MM.1S (cell line): Measurements from ENCODE around the gene ITGA2B.
A peak's percentile ranks its signal among the peaks of the same experiment; 100 is the strongest.
"Not testable (repeated sequence)": the region's sequence is repeated elsewhere in the genome, so short reads cannot be mapped to it uniquely, and the experiment has no call there.

ENCODE experiments used
- DNase-seq: peaks from one replicate; pipeline ENCODE4 v3.0.0-alpha.2; 2015
- H2AFZ ChIP-seq: fragments of 300-600 bp; sonication (generic); 2 replicates; pipeline ENCODE4 v1.6.0; 2016; ENCODE audit warnings: antibody characterized with exemption, low read length
- H3F3A ChIP-seq: fragments of 300-600 bp; sonication (generic); 2 replicates; pipeline ENCODE4 v1.6.1; 2016; ENCODE audit warnings: mild to moderate bottlenecking, antibody characterized with exemption, low read length, moderate library complexity, mixed read lengths; ENCODE audit not compliant: insufficient read depth
- H3K27ac ChIP-seq: fragments of 300-600 bp; sonication (generic); 2 replicates; pipeline ENCODE4 v1.5.1; 2016; ENCODE audit warnings: mild to moderate bottlenecking, low read length
- H3K27me3 ChIP-seq: fragments of 300-600 bp; sonication (generic); replicated peaks from 2 replicates; pipeline ENCODE4 v1.6.0; 2016; ENCODE audit warnings: low read length; ENCODE audit not compliant: insufficient read depth
- H3K36me3 ChIP-seq: fragments of 300-600 bp; sonication (generic); replicated peaks from 2 replicates; pipeline ENCODE4 v1.6.1; 2016; ENCODE audit warnings: mild to moderate bottlenecking, low read length, mixed read lengths; ENCODE audit not compliant: insufficient read depth
- H3K4me1 ChIP-seq: fragments of 300-600 bp; sonication (generic); 2 replicates; pipeline ENCODE4 v1.6.1; 2016; ENCODE audit warnings: low read length, mixed read lengths
- H3K4me2 ChIP-seq: fragments of 300-600 bp; sonication (generic); 2 replicates; pipeline ENCODE4 v1.6.0; 2016; ENCODE audit warnings: low read depth, low read length
- H3K4me3 ChIP-seq: fragments of 300-600 bp; sonication (generic); 2 replicates; pipeline ENCODE4 v1.5.1; 2016; ENCODE audit warnings: low read length, mixed read lengths
- H3K79me2 ChIP-seq: fragments of 300-600 bp; sonication (generic); 2 replicates; pipeline ENCODE4 v1.6.1; 2016; ENCODE audit warnings: mixed run types, low read length, mixed read lengths
- H3K9ac ChIP-seq: fragments of 300-600 bp; sonication (generic); 2 replicates; pipeline ENCODE4 v1.6.1; 2016; ENCODE audit warnings: low read length, mixed read lengths
- H3K9me2 ChIP-seq: fragments of 300-600 bp; sonication (generic); replicated peaks from 2 replicates; pipeline ENCODE4 v1.6.1; 2016; ENCODE audit warnings: mild to moderate bottlenecking, low read length, mixed read lengths; ENCODE audit not compliant: insufficient read depth
- H3K9me3 ChIP-seq: fragments of 300-600 bp; sonication (generic); replicated peaks from 2 replicates; pipeline ENCODE4 v1.6.1; 2016; ENCODE audit warnings: mild to moderate bottlenecking, low read length, mixed read lengths; ENCODE audit not compliant: insufficient read depth
- H4K20me1 ChIP-seq: fragments of 300-600 bp; sonication (generic); 2 replicates; pipeline ENCODE4 v1.6.1; 2016; ENCODE audit warnings: mild to moderate bottlenecking, low read length, moderate library complexity, mixed read lengths; ENCODE audit not compliant: insufficient read depth
- EZH2 ChIP-seq: fragments of 300-600 bp; sonication (generic); optimal IDR thresholded peaks from 2 replicates; pipeline ENCODE3; 2017; ENCODE audit warnings: low read depth, mild to moderate bottlenecking, antibody characterized with exemption, low read length, mixed read lengths
- EZH2phosphoT487 ChIP-seq: fragments of 300-600 bp; sonication (generic); IDR thresholded peaks from 2 replicates; pipeline ENCODE4 v1.6.1; 2018; ENCODE audit warnings: antibody characterized with exemption, low read length
- TF ChIP-seq, protein P1 (sequence below): fragments of 300-600 bp; sonication (generic); IDR thresholded peaks from 2 replicates; pipeline ENCODE4 v1.5.1; 2016; ENCODE audit warnings: antibody characterized with exemption, low read length, mixed read lengths

The ITGA2B gene

DNA sequence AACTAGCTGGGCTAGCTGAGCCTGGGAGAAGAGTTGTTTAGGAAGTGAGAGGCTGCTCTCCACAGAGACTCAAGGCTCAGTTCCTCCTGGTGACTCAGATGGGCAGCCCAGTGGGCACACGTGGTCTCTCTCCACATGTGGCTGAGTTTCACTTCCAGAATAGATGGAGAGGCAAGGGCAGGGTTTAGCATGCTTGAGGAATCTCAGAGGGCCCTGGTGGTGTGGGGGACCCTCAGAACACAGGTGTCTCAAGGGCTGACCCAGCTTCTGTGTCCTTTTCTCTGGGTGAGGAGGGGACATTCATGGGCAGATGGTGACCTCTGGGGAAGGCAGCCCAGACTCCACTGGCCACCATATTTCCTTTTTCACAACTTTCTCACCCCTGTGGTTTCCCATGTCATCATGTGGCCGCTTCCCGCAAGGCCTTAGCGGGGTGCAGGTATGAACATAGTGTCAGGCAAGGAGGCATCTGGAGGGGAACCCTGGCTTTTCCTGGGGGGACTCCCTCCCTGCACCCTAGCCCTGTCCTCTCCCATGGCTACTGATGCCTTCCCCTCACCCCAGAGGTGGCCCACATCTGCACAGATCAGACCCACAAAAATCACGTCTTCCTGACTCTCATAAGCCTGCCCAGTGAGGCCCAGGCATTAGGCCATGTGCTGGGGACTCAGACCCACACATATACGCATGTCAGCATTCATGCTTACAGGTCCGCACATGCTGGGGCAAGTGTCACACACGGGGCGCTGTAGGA, 41.0 kb downstream of the ITGA2B start:
- TF ChIP-seq EZH2phosphoT487 (no peak), EZH2 (no peak)
- TF ChIP-seq, protein P1, sequence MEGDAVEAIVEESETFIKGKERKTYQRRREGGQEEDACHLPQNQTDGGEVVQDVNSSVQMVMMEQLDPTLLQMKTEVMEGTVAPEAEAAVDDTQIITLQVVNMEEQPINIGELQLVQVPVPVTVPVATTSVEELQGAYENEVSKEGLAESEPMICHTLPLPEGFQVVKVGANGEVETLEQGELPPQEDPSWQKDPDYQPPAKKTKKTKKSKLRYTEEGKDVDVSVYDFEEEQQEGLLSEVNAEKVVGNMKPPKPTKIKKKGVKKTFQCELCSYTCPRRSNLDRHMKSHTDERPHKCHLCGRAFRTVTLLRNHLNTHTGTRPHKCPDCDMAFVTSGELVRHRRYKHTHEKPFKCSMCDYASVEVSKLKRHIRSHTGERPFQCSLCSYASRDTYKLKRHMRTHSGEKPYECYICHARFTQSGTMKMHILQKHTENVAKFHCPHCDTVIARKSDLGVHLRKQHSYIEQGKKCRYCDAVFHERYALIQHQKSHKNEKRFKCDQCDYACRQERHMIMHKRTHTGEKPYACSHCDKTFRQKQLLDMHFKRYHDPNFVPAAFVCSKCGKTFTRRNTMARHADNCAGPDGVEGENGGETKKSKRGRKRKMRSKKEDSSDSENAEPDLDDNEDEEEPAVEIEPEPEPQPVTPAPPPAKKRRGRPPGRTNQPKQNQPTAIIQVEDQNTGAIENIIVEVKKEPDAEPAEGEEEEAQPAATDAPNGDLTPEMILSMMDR, result no peak
- Histone ChIP-seq H4K20me1 (no peaks in the 10 kb centered on the region), H3K9me3 (no peaks in the 10 kb centered on the region), H3K27ac (peak overlapping the region; percentile 29; the same call in 1 of the 2 replicates), H3K4me2 (peak overlapping the region; percentile 12; the same call in 1 of the 2 replicates), H3K27me3 (no peaks in the 10 kb centered on the region), H3K9me2 (no peaks in the 10 kb centered on the region), H2AFZ (no peak overlapping the region), H3K4me1 (peaks cover 18% of the 10 kb centered on the region), H3K9ac (no peak overlapping the region), H3K79me2 (no peaks in the 10 kb centered on the region), H3K4me3 (no peak overlapping the region), H3F3A (no peaks in the 10 kb centered on the region; the same call in 1 of the 2 replicates), H3K36me3 (no peaks in the 10 kb centered on the region)
- peak; percentile 27 for DNase-seq

DNA sequence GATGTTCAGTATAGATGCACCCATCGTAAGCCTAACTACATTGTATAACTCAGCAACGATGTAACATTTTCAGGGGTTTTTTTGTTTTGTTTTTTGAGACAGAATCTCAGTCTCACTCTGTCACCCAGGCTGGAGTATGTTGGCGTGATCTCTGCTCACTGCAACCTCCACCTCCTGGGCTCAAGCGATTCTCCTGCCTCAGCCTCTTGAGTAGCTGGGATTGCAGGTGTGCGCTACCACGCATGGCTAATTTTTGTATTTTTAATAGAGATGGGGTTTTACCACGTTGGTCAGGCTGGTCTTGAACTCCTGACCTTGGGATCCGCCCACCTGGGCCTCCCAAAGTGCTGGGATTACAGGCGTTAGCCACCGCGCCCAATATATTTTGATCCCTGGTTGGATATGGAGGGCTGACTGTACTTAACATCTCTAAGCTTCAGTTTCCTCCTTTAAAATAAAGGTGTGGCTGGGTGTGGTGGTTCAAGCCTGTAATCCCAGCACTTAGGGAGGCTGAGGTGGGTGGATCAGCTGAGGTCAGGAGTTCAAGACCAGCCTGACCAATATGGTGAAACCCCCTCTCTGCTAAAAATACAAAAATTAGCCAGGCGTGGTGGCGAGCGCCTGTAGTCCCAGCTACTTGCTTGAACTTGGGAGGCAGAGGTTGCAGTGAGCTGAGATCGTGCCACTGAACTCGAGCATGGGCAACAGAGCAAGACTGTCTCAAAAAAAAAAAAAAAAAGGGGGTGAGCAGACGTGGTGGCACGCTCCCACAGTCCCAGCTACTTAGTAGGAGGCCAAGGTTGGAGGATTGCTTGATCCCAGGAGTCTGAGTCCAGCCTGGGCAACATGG, 42.0 kb downstream of the ITGA2B start:
- DNase-seq, H2AFZ ChIP-seq, H3K79me2 ChIP-seq, H3F3A ChIP-seq, H3K36me3 ChIP-seq, H3K9ac ChIP-seq, H3K4me2 ChIP-seq, H3K9me3 ChIP-seq, H3K9me2 ChIP-seq, H3K27me3 ChIP-seq, H4K20me1 ChIP-seq, H3K4me3 ChIP-seq: not testable (repeated sequence)
- peaks cover 18% of the 10 kb centered on the region for H3K4me1 ChIP-seq
- peak overlapping the region; percentile 29; the same call in 1 of the 2 replicates for H3K27ac ChIP-seq

DNA sequence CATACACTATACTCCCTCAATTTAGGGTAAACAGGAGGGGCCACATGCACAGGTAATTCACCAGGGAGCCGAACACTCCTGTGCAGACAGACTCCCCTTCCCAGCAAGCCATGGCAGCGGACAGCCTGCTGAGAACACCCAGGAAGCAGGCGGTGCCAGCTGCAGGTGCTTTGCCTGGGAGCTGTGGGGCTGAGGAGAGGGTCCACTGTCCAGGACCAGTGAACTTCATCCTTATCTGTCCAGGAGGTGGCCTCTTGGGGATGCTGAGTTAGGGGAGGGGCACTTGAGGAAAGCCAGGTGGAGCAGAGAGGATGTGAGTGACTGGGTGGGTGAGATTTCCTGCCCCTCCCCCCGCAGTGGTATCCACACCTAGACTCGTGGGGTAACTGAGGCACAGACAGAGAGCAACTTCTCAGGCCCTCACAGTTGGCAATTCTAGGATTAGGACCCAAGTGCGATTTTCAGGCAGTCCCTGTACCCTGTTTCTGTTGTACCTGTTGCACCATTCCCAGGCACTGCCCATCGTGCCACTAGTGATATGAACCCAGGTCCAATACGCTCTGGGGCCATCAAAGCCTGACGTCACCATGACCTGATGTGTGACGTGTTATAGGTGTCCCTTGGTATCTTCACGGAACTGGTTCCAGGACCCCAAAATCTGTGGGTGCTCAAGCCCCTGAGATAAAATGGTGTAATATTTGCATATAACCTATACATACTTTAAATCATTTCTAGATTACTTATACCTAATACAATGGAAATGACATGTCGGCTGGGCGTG, 43.2 kb downstream of the ITGA2B start:
- Histone ChIP-seq H3K9ac (no peak overlapping the region), H3K27me3 (no peaks in the 10 kb centered on the region), H3K9me3 (no peaks in the 10 kb centered on the region), H3F3A (no peaks in the 10 kb centered on the region; the same call in 1 of the 2 replicates), H3K4me2 (peak overlapping the region; percentile 81), H2AFZ (peak overlapping the region; percentile 55; the same call in 1 of the 2 replicates), H3K36me3 (no peaks in the 10 kb centered on the region), H3K4me1 (peaks cover 18% of the 10 kb centered on the region), H3K79me2 (no peaks in the 10 kb centered on the region), H3K27ac (no peak overlapping the region), H3K9me2 (no peaks in the 10 kb centered on the region), H4K20me1 (no peaks in the 10 kb centered on the region), H3K4me3 (peak overlapping the region; percentile 74; the same call in 1 of the 2 replicates)
- DNase-seq, result no peak
- TF ChIP-seq EZH2phosphoT487, result no peak
- TF ChIP-seq, protein P1, result no peak
- TF ChIP-seq EZH2, result no peak
